ENCODE measurements around the gene MACF1.
"Not testable (repeated sequence)": the region's sequence is repeated elsewhere in the genome, so short reads cannot be mapped to it uniquely, and the experiment has no call there.

The MACF1 gene

GRCh38 chr1:39514710-39515124 is 310.2 kb downstream of the MACF1 start:
- DNase-seq (ENCODE audit: low spot score): not testable (repeated sequence)

GRCh38 chr1:39515131-39516086 is 310.9 kb downstream of the MACF1 start:
- not testable (repeated sequence) for DNase-seq (ENCODE audit: low spot score)

DNA sequence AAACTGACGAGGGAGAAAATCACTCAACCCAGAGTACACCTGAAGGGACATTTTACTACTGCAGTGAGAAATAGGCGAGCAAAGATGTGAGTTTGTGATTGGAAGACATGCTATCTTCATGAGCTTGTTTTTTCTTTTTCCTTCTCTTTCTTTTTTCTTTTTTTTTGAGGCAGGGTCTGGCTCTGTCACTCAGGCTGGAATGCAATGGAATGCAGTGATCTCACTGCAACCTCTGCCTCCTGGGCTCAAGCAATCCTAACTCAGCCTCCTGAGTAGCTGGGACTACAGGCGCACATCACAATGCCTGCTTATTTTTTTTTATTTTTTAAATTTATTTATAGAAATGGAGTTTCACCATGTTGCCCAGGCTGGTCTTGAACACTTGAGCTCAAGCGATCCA is 312.3 kb downstream of the MACF1 start:
- DNase-seq (ENCODE audit: low spot score): not testable (repeated sequence)

DNA sequence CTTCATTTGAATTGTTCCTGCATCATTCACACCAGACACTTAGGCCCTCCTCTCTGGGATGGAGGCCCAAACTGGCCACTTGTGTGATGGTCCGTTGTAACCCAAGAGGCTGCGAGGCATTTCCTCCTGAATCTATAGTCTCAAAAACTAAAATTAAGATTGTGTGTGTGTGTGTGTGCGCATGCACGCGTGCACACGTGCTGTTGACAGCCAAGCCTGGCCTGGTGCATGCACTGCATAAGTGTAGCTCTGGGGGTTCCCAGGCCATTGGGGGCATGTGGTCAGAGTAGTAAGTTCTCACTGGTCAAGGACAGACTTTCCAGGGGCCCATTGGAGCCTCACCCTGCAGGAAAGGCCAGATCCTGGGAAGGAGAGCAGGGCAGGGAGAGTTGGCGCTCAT is 313.4 kb downstream of the MACF1 start:
- DNase-seq (ENCODE audit: low spot score): not testable (repeated sequence)

GRCh38 chr1:39519376-39519775 is 314.9 kb downstream of the MACF1 start:
- DNase-seq (ENCODE audit: low spot score): not testable (repeated sequence)

GRCh38 chr1:39522221-39522620 is 317.7 kb downstream of the MACF1 start:
- not testable (repeated sequence) for DNase-seq (ENCODE audit: low spot score)

- DNase-seq (ENCODE audit: low spot score): no peak
These were observed 318.4 kb downstream of the MACF1 start for GRCh38 chr1:39522661-39523567.

GRCh38 chr1:39524171-39524570 is 319.7 kb downstream of the MACF1 start:
- DNase-seq (ENCODE audit: low spot score): no peak

DNA sequence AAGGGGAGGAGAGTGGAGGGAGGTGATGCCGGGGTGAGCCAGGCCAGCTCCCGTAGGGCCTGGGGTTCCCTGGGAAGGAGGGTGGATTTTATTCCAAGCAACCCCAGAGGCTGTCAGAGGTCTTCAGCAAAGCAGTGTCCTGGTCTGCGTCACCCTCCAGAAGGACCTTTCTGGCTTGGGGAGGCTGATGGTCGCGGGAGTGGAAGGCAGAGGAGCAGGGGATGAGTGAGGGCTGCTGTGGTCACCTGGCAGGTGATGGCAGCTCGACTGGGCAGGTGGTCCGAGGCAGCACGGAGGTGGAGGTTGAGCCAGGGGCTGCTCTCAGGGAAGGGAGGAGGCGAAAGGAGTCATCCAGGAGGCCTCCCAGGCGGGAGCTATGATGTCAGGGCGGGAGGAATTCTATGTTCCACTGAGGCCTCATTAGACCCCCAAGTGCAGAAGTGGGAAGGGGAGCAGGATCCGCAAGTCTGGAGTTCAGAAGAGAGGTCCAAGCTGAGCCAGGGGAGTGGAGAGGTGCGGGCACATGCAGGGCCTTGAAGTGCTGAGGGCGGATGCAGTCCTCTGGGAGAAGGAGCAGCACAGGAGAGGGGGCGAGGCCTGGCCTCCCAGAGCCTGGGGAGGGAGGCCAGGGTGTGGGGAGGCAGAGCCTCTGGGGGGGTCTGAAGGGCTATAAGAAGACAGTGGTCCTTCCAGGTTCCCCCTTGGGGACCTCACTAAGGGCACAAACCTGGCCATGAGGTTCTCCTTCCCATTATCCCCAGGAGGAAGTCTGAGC is 320.3 kb downstream of the MACF1 start:
- no peak for DNase-seq (ENCODE audit: low spot score)

- peak; percentile 61 for DNase-seq (ENCODE audit: low spot score)
These were observed 321.1 kb downstream of the MACF1 start for GRCh38 chr1:39525366-39526165.

GRCh38 chr1:39526466-39527189 is 322.1 kb downstream of the MACF1 start:
- no peak for DNase-seq (ENCODE audit: low spot score)

DNA sequence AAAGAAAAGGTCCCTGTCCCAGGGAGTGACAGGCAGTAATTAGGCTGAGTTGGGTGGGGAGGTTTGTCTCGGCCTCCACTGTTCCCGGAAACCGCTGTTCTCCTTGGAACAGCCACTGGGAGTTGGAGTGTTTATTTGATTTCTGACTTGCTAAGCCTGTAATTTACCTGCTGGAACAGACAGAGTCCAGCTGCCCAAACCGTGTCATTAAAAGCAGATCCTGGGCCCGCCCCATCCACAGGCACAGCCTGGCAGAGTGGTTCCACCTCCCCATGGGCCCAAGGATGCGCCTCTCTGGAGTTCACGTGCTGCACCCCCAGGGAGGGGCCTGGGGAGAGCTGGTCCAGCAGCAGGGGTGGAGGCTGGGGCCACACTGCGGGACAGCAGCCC is 322.7 kb downstream of the MACF1 start:
- not testable (repeated sequence) for DNase-seq (ENCODE audit: low spot score)

DNA sequence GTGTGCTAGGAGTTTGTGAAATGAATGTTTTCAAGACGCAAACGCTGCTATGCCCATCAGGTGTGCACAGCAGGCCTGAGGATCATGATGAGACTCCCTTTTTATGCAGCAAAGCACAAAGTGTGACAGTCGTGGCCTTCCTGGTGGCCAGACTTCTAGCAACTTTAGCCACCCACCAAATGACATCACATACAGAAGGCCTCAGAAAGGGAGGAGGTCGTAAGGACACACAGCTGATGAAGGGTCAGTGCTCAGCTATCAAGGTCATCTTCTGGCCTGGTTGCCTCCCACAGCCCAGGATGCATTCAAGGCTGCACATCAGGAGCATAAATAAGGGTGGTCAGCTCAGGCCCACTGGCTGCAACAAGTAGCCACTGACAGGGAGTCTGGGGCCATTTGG is 323.6 kb downstream of the MACF1 start:
- no peak for DNase-seq (ENCODE audit: low spot score)

DNA sequence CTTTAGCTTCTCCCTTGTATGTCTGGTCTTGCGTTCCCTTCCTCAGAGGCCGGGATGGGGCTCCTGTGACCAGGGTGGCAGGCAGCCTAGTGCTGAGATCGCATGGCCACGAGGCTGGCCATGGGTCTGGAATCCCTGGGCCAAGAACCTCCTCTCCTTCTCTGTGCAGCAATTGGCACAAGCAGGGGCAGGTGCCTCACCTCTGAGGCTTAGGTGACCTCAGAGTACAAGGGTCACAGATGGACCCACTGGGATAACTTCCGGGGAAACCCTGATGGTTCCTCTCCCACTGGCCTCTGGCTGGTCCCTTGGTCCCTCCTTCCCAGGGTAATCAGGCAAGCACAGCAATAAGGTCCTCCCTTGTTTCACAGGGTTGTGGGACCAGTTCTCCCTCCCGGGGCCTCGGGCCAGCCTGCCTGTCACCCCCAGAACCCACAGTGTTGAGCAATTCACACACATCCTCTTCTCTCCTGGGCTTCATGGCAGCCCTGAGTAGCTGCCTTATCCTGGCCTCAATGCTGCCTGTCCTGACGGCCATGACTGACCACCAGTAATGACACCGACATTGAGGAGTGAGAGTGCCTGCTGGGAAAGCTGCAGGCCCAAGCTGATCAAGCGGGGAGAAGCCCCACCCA is 325.5 kb downstream of the MACF1 start:
- no peak for DNase-seq (ENCODE audit: low spot score)

DNA sequence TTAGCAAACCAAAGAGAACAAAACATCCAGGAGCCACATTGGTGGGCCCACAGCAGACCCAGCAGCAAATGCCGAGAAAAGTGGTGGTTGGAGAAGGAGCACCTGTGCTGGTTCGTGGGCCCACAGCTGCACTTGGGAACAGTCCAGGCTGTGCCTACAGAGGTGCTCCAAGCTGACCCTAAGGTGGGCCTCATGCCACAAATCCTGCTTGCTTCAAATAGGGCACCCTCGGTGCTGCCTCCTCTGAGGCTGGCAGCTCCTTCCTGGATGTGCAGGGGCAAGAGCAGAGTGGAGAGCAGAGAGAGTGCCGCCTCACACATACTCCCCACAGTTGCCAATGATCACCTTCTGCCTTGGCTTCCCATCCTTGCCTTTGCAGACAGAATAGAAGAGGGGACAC is 327.0 kb downstream of the MACF1 start:
- no peak for DNase-seq (ENCODE audit: low spot score)

DNA sequence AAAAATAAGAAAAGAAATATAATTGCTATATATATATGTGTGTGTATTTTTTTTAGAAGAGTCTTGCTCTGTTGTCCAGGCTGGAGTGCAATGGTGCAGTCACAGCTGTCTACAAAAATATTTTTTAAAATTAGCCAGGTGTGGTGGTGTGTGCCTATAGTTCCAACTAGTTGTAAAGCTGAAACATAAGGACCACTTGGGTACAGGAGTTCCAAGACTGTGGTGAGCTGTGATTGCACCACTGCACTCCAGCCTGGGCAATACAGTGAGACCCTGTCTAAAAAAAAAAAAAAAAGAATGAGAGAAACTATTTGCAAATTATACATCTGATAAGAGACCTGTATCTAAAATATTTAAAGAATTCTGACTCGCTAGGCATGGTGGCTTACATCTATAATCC is 328.9 kb downstream of the MACF1 start:
- DNase-seq (ENCODE audit: low spot score): no peak
